Progenitor cell of endocrine pancreas (in vitro differentiated cells): Measurements from ENCODE around the gene UNK. TPM values are rescaled to one million over a fixed set of nuclear protein-coding genes. Genes with fewer than 3 reads are reported as not detected.

Source experiments
- DNase-seq: peaks from one replicate; pipeline ENCODE4 v3.0.0; 2021; ENCODE audit warnings: low spot score; ENCODE audit not compliant: unreplicated experiment
- H3K27ac Mint-ChIP-seq: 2 replicates; pipeline ENCODE4 v1.8.0; 2021; ENCODE audit warnings: mild to moderate bottlenecking, moderate library complexity, mixed read lengths
- H3K27me3 Mint-ChIP-seq: 2 replicates; pipeline ENCODE4 v1.8.0; 2021; ENCODE audit warnings: mixed read lengths
- H3K36me3 Mint-ChIP-seq: 2 replicates; pipeline ENCODE4 v1.8.0; 2022; ENCODE audit warnings: mixed read lengths; ENCODE audit not compliant: insufficient read depth
- H3K4me1 Mint-ChIP-seq: 2 replicates; pipeline ENCODE4 v1.8.0; 2021; ENCODE audit warnings: low read depth, mixed read lengths
- H3K4me3 Mint-ChIP-seq: 2 replicates; pipeline ENCODE4 v1.8.0; 2021; ENCODE audit warnings: low read depth, mild to moderate bottlenecking, moderate library complexity, mixed read lengths
- H3K9me3 Mint-ChIP-seq: 2 replicates; pipeline ENCODE4 v1.8.0; 2021; ENCODE audit warnings: low read depth, mixed read lengths
- total RNA-seq: library from RNA; stranded (reverse); gene quantifications from 2 replicates; pipeline ENCODE4 v1.2.1, GENCODE V29; 2021
- TF ChIP-seq, protein P1 (sequence below): fragments of 200-600 bp; sonication (generic); IDR thresholded peaks from one replicate; pipeline ENCODE4 v1.5.0; 2021; ENCODE audit warnings: antibody characterized with exemption, mild to moderate bottlenecking; ENCODE audit not compliant: unreplicated experiment

The UNK gene
- total RNA-seq, 1 donor from 2014 or later: 72.8 TPM

- H3K9me3 Mint-ChIP-seq: no peaks in the 10 kb centered on the region
- TF ChIP-seq, protein P1, sequence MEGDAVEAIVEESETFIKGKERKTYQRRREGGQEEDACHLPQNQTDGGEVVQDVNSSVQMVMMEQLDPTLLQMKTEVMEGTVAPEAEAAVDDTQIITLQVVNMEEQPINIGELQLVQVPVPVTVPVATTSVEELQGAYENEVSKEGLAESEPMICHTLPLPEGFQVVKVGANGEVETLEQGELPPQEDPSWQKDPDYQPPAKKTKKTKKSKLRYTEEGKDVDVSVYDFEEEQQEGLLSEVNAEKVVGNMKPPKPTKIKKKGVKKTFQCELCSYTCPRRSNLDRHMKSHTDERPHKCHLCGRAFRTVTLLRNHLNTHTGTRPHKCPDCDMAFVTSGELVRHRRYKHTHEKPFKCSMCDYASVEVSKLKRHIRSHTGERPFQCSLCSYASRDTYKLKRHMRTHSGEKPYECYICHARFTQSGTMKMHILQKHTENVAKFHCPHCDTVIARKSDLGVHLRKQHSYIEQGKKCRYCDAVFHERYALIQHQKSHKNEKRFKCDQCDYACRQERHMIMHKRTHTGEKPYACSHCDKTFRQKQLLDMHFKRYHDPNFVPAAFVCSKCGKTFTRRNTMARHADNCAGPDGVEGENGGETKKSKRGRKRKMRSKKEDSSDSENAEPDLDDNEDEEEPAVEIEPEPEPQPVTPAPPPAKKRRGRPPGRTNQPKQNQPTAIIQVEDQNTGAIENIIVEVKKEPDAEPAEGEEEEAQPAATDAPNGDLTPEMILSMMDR: no peak
- no peak overlapping the region for H3K27ac Mint-ChIP-seq
- no peaks in the 10 kb centered on the region for H3K36me3 Mint-ChIP-seq
- H3K4me3 Mint-ChIP-seq: no peak overlapping the region
- H3K4me1 Mint-ChIP-seq: peaks cover 3% of the 10 kb centered on the region
- no peak for DNase-seq
- H3K27me3 Mint-ChIP-seq: peaks cover 9% of the 10 kb centered on the region
Measured at GRCh38 chr17:75752405-75752709, 32.2 kb upstream of the UNK start.

DNA sequence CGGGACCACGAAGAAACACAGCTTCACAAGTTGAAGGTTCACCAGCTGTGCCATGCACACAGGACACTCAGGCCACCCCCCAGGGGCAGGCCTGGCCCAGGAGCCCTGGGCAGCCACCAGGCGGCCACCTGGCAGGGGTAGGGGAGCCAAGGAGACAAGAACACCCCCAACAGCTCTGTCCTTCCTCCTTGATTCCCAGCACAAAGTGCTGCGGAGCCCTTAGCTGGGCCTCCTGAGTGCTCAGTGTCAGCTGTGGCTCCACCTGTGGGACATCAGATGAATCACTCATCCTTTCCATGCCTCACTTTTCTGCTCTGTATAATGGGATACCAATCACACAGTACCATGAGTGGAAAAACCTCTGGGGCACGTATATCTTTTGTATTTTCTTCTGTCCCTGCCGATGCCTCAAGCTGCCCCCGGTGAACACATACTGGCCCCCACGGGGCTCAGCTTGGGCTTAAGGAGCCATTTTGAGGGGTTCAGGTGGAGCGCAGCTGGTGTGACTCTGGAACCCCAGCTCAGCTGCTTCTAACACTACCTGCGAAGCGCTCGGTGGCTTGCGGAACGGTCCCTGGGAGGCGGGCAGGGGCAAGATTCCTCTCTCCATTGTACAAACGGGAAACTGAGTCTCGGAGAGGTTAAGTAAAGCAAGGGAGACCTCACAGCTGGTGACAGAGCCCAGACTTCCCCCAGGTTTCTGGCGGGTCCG, 31.6 kb upstream of the UNK start:
- no peaks in the 10 kb centered on the region for H3K36me3 Mint-ChIP-seq
- H3K27me3 Mint-ChIP-seq: peaks cover 9% of the 10 kb centered on the region
- peak overlapping the region; percentile 64 for H3K27ac Mint-ChIP-seq
- H3K4me1 Mint-ChIP-seq: peaks cover 3% of the 10 kb centered on the region
- no peak for DNase-seq
- TF ChIP-seq, protein P1: no peak
- no peaks in the 10 kb centered on the region for H3K9me3 Mint-ChIP-seq
- H3K4me3 Mint-ChIP-seq: no peak overlapping the region

- H3K27ac Mint-ChIP-seq: no peak overlapping the region
- DNase-seq: peak; percentile 56
- TF ChIP-seq, protein P1: peak; percentile 77
- H3K27me3 Mint-ChIP-seq: peaks cover 9% of the 10 kb centered on the region
- no peak overlapping the region for H3K4me3 Mint-ChIP-seq
- no peaks in the 10 kb centered on the region for H3K9me3 Mint-ChIP-seq
- no peaks in the 10 kb centered on the region for H3K36me3 Mint-ChIP-seq
- peaks cover 3% of the 10 kb centered on the region for H3K4me1 Mint-ChIP-seq
Measured at GRCh38 chr17:75753514-75754377, 30.9 kb upstream of the UNK start.

GRCh38 chr17:75754378-75755204, 30.0 kb upstream of the UNK start:
- peaks cover 9% of the 10 kb centered on the region for H3K27me3 Mint-ChIP-seq
- no peak for DNase-seq
- no peak overlapping the region for H3K4me3 Mint-ChIP-seq
- H3K27ac Mint-ChIP-seq: no peak overlapping the region
- no peaks in the 10 kb centered on the region for H3K36me3 Mint-ChIP-seq
- TF ChIP-seq, protein P1: no peak
- no peaks in the 10 kb centered on the region for H3K9me3 Mint-ChIP-seq
- peaks cover 3% of the 10 kb centered on the region for H3K4me1 Mint-ChIP-seq
